A673 (cell line): ENCODE data around the gene PHTF2. TPM values are rescaled to one million over a fixed set of nuclear protein-coding genes. Genes with fewer than 3 reads are reported as not detected.

Experiments
- BruUV-seq: library from RNA; stranded (reverse); fragments of 400-500 nt; replicated peaks from 2 replicates; lab custom pipeline; 2021; lab: Mats Ljungman, UMichigan
- CTCF ChIA-PET: fragments of 300-600 bp; sonication (Branson Sonifier 250); formaldehyde crosslinking; loops from one replicate; lab custom pipeline; 2022; ENCODE audit warnings: antibody characterized with exemption; lab: Charles Lee
- POLR2A ChIA-PET: fragments of 300-600 bp; sonication (Branson Sonifier 250); formaldehyde crosslinking; loops from one replicate; lab custom pipeline; 2022; ENCODE audit warnings: antibody characterized with exemption; ENCODE audit not compliant: low non-redundant PET; lab: Charles Lee
- DNase-seq: peaks from one replicate; pipeline ENCODE4 v3.0.0-alpha.2; 2015; ENCODE audit warnings: low spot score
- H3K27ac ChIP-seq: fragments of 200-600 bp; sonication (generic); 2 replicates; pipeline ENCODE4 v1.5.1; 2016; ENCODE audit warnings: mixed run types, low read depth, mild to moderate bottlenecking, mixed read lengths, antibody characterized with exemption, low read length; ENCODE audit not compliant: poor library complexity, severe bottlenecking
- H3K27me3 ChIP-seq: fragments of 200-600 bp; sonication (generic); replicated peaks from 2 replicates; pipeline ENCODE4 v1.6.1; 2017; ENCODE audit warnings: mixed run types, low read depth, mild to moderate bottlenecking, mixed read lengths, antibody characterized with exemption, low read length; ENCODE audit not compliant: insufficient read depth, poor library complexity
- H3K36me3 ChIP-seq: fragments of 200-600 bp; sonication (generic); 2 replicates; pipeline ENCODE4 v1.6.1; 2016; ENCODE audit warnings: mixed run types, mild to moderate bottlenecking, mixed read lengths, antibody characterized with exemption, low read length; ENCODE audit not compliant: insufficient read depth, poor library complexity, severe bottlenecking
- H3K4me1 ChIP-seq: fragments of 200-600 bp; sonication (generic); 2 replicates; pipeline ENCODE4 v1.6.1; 2017; ENCODE audit warnings: mixed run types, mild to moderate bottlenecking, mixed read lengths, antibody characterized with exemption, low read length; ENCODE audit not compliant: insufficient read depth, poor library complexity, severe bottlenecking
- H3K4me3 ChIP-seq: fragments of 200-600 bp; sonication (generic); 2 replicates; pipeline ENCODE4 v1.5.1; 2016; ENCODE audit warnings: low read depth, mixed run types, mild to moderate bottlenecking, mixed read lengths, low read length; ENCODE audit not compliant: poor library complexity, severe bottlenecking
- H3K9me3 ChIP-seq: fragments of 200-600 bp; sonication (generic); 2 replicates; pipeline ENCODE4 v1.6.1; 2016; ENCODE audit warnings: mixed run types, low read depth, mild to moderate bottlenecking, mixed read lengths, antibody characterized with exemption, low read length; ENCODE audit not compliant: poor library complexity, severe bottlenecking
- CTCF ChIP-seq: fragments of 300-800, 200-600 bp; sonication (generic); conservative IDR thresholded peaks from 2 replicates; pipeline ENCODE4 v1.5.1; 2017; ENCODE audit warnings: low read depth, mild to moderate bottlenecking, antibody characterized with exemption, low read length, moderate library complexity, mixed read lengths
- EZH2 ChIP-seq: fragments of 200-600 bp; sonication (generic); IDR thresholded peaks from 2 replicates; pipeline ENCODE4 v1.6.1; 2017; ENCODE audit warnings: borderline replicate concordance, low read depth, mild to moderate bottlenecking, mixed read lengths, antibody characterized with exemption, low read length; ENCODE audit not compliant: poor library complexity, severe bottlenecking
- intact Hi-C: fragments of 100-400 bp; cut with micrococcal nuclease; formaldehyde crosslinking; loops from one replicate; pipeline ENCODE4 v1.10.0; 2022; ENCODE audit not compliant: unreplicated experiment
- total RNA-seq: library from RNA; stranded (reverse); gene quantifications from 2 replicates; pipeline ENCODE4 v1.2.3, GENCODE V29; 2021

Gene PHTF2
- total RNA-seq, 1 experiment from 2014 or later = 36.6 TPM

GRCh38 chr7:77797734-77798393, 709 bp upstream of the PHTF2 start:
- Histone ChIP-seq H3K27ac (peak overlapping the region; percentile 69), H3K36me3 (peaks cover 4% of the 10 kb centered on the region), H3K27me3 (no peaks in the 10 kb centered on the region), H3K4me1 (peaks cover 13% of the 10 kb centered on the region), H3K4me3 (peak overlapping the region; percentile 63), H3K9me3 (no peaks in the 10 kb centered on the region)
- ChIA-PET POLR2A (no interaction called here), CTCF (interaction anchor here (0.5 to 1.5 kb wide), 2 partner anchors 135 to 146 kb away, joined by 3 to 4 read pairs; no protein-coding TSS in a partner anchor)
- DNase-seq = no peak
- intact Hi-C loops = loop anchor here (10.0 kb wide), 1 partner anchor 137 kb away; no protein-coding TSS in a partner anchor
- TF ChIP-seq CTCF = no peak
- TF ChIP-seq EZH2 = no peak
- BruUV-seq = TSS peak; percentile 83

GRCh38 chr7:77799078-77799964, 748 bp downstream of the PHTF2 start:
- TF ChIP-seq EZH2 (no peak), CTCF (0 out of 2 replicates have a peak, but pooled peaks have one; percentile 13)

GRCh38 chr7:77800158-77800557, 1.6 kb downstream of the PHTF2 start:
- Histone ChIP-seq H3K9me3 (no peaks in the 10 kb centered on the region), H3K36me3 (no peaks in the 10 kb centered on the region), H3K27ac (no peak overlapping the region), H3K4me1 (peaks cover 13% of the 10 kb centered on the region), H3K4me3 (peak overlapping the region; percentile 63), H3K27me3 (no peaks in the 10 kb centered on the region)
- TF ChIP-seq CTCF (no peak), EZH2 (no peak)
- no peak for DNase-seq
- POLR2A ChIA-PET = no interaction called here
- intact Hi-C loops = no loop called here
- CTCF ChIA-PET = no interaction called here
- BruUV-seq = no TSS peak

More at GRCh38 chr7:77799078-77799964, 748 bp downstream of the PHTF2 start:
- ChIA-PET POLR2A (no interaction called here), CTCF (interaction anchor here (1.5 kb wide), 1 partner anchor 148 kb away, joined by 4 read pairs; no protein-coding TSS in a partner anchor)
- no TSS peak for BruUV-seq
- Histone ChIP-seq H3K36me3 (no peaks in the 10 kb centered on the region), H3K27ac (peak overlapping the region; percentile 90), H3K9me3 (no peaks in the 10 kb centered on the region), H3K4me1 (peaks cover 13% of the 10 kb centered on the region), H3K27me3 (no peaks in the 10 kb centered on the region), H3K4me3 (peak overlapping the region; percentile 63)
- intact Hi-C loops = loop anchor here (10.0 kb wide), 1 partner anchor 135 kb away; no protein-coding TSS in a partner anchor
- DNase-seq = peak; percentile 46
